GM23338 (cell line): ENCODE data around the gene DIDO1. TPM values are rescaled to one million over a fixed set of nuclear protein-coding genes. Genes with fewer than 3 reads are reported as not detected.
A peak's percentile ranks its signal among the peaks of the same experiment; 100 is the strongest.
"Not testable (repeated sequence)": the region's sequence is repeated elsewhere in the genome, so short reads cannot be mapped to it uniquely, and the experiment has no call there.

Experiments
- ATAC-seq: fragments of 200-7000 bp; cut with Tn5 transposase; 3 replicates; pipeline ENCODE4 v1.9.1; 2020
- DNase-seq: peaks from one replicate; pipeline ENCODE4 v3.0.0-alpha.2; 2015; ENCODE audit warnings: low spot score
- H2AFZ ChIP-seq: fragments of 200-600 bp; sonication (generic); 2 replicates; pipeline ENCODE4 v1.8.0; 2016; ENCODE audit warnings: antibody characterized with exemption, mild to moderate bottlenecking, moderate library complexity
- H3F3A ChIP-seq: fragments of 200-600 bp; sonication (generic); replicated peaks from 2 replicates; pipeline ENCODE4 v1.8.0; 2017; ENCODE audit warnings: antibody characterized with exemption, mixed run types, low read depth
- H3K27ac ChIP-seq: fragments of 200-600 bp; sonication (generic); 2 replicates; pipeline ENCODE4 v1.6.1; 2016; ENCODE audit warnings: low read depth
- H3K27me3 ChIP-seq: fragments of 200-600 bp; sonication (generic); 2 replicates; pipeline ENCODE4 v1.8.0; 2016; ENCODE audit warnings: mild to moderate bottlenecking, mixed run types, moderate library complexity; ENCODE audit not compliant: insufficient read depth
- H3K36me3 ChIP-seq: fragments of 200-600 bp; sonication (generic); 2 replicates; pipeline ENCODE4 v1.8.0; 2016; ENCODE audit warnings: mild to moderate bottlenecking; ENCODE audit not compliant: insufficient read depth
- H3K4me1 ChIP-seq: fragments of 200-600 bp; sonication (generic); 2 replicates; pipeline ENCODE4 v1.8.0; 2016; ENCODE audit warnings: mild to moderate bottlenecking, moderate library complexity; ENCODE audit not compliant: insufficient read depth
- H3K4me2 ChIP-seq: fragments of 200-600 bp; sonication (generic); 2 replicates; pipeline ENCODE4 v1.7.1; 2017; ENCODE audit warnings: mixed run types
- H3K4me3 ChIP-seq: fragments of 200-600 bp; sonication (generic); 2 replicates; pipeline ENCODE4 v1.6.1; 2016; ENCODE audit warnings: mixed run types
- H3K79me2 ChIP-seq: fragments of 200-600 bp; sonication (generic); replicated peaks from 2 replicates; pipeline ENCODE4 v1.8.0; 2017; ENCODE audit warnings: mild to moderate bottlenecking; ENCODE audit not compliant: insufficient read depth
- H3K9me2 ChIP-seq: fragments of 200-600 bp; sonication (generic); 2 replicates; pipeline ENCODE4 v1.8.0; 2017; ENCODE audit not compliant: insufficient read depth
- H4K20me1 ChIP-seq: fragments of 200-600 bp; sonication (generic); replicated peaks from 2 replicates; pipeline ENCODE4 v1.8.0; 2017; ENCODE audit warnings: mild to moderate bottlenecking; ENCODE audit not compliant: insufficient read depth
- H3K27ac Mint-ChIP-seq: 2 replicates; pipeline ENCODE4 v1.8.0; 2020; ENCODE audit warnings: inconsistent platforms, mild to moderate bottlenecking, moderate library complexity, mixed read lengths
- H3K27me3 Mint-ChIP-seq: 3 replicates; pipeline ENCODE4 v1.8.0; 2022; ENCODE audit warnings: low read depth, mild to moderate bottlenecking, moderate library complexity, mixed read lengths, inconsistent platforms; ENCODE audit not compliant: insufficient read depth, poor library complexity
- H3K36me3 Mint-ChIP-seq: 3 replicates; pipeline ENCODE4 v1.8.0; 2021; ENCODE audit warnings: low read depth, mild to moderate bottlenecking, inconsistent platforms, moderate library complexity, mixed read lengths
- H3K4me1 Mint-ChIP-seq: 3 replicates; pipeline ENCODE4 v1.8.0; 2020; ENCODE audit warnings: mild to moderate bottlenecking, inconsistent platforms, mixed read lengths
- H3K4me3 Mint-ChIP-seq: 3 replicates; pipeline ENCODE4 v1.8.0; 2021; ENCODE audit warnings: moderate library complexity, mild to moderate bottlenecking, inconsistent platforms, mixed read lengths
- H3K9me3 Mint-ChIP-seq: 3 replicates; pipeline ENCODE4 v1.8.0; 2020; ENCODE audit warnings: moderate library complexity, mild to moderate bottlenecking, inconsistent platforms, mixed read lengths
- CREB1 ChIP-seq: fragments of 250-450 bp; sonication (Bioruptor Pico); IDR thresholded peaks from 2 replicates; pipeline ENCODE4 v1.5.0; 2020; ENCODE audit warnings: low read depth, mild to moderate bottlenecking, moderate library complexity
- CTCF ChIP-seq, 2 experiments: fragments of 200-600 bp in 1 of 2; sonication (generic) in 1 of 2; conservative IDR thresholded peaks; 2 replicates each; pipeline versions ENCODE4 v1.5.1 to v1.6.1; 2016 to 2017; ENCODE audit warnings: antibody characterized with exemption in 2 of 2, low read depth in 2 of 2, mild to moderate bottlenecking in 2 of 2, moderate library complexity in 1 of 2
- EZH2 ChIP-seq: fragments of 200-600 bp; sonication (generic); IDR thresholded peaks from one replicate; pipeline ENCODE4 v1.8.0; 2017; ENCODE audit warnings: antibody characterized with exemption, mild to moderate bottlenecking, low read depth; ENCODE audit not compliant: unreplicated experiment
- EZH2phosphoT487 ChIP-seq: fragments of 200-600 bp; sonication (generic); IDR thresholded peaks from one replicate; pipeline ENCODE4 v1.8.1; 2018; ENCODE audit warnings: antibody characterized with exemption; ENCODE audit not compliant: unreplicated experiment
- JUNB ChIP-seq: IDR thresholded peaks from one replicate; pipeline ENCODE4 v1.6.1; 2016; ENCODE audit warnings: antibody characterized with exemption; ENCODE audit not compliant: unreplicated experiment
- NANOG ChIP-seq: IDR thresholded peaks from 2 replicates; pipeline ENCODE4 v1.6.1; 2016; ENCODE audit warnings: antibody characterized with exemption, borderline replicate concordance
- STAT1 ChIP-seq: IDR thresholded peaks from one replicate; pipeline ENCODE4 v1.6.1; 2016; ENCODE audit warnings: antibody characterized with exemption; ENCODE audit not compliant: unreplicated experiment
- polyA plus RNA-seq: library from polyadenylated mRNA; unstranded; fragments of >200 nt; fragmentation: Nextera tagmentation; extraction: Ambion mirVana; gene quantifications from 2 replicates; pipeline ENCODE4 v1.2.1, GENCODE V29; 2016
- total RNA-seq: library from RNA; depleted of rRNA; stranded (reverse); fragments of >200 nt; shearing (Covaris generic); gene quantifications from 2 replicates; pipeline ENCODE4 v1.2.3, GENCODE V29; 2014

The DIDO1 gene
- total and polyA plus RNA-seq, 2 experiments from 2014 or later = 72.4 to 162 TPM

GRCh38 chr20:62961799-62962198, 35.5 kb upstream of the DIDO1 start:
- ATAC-seq (no peak), DNase-seq (no peak)
- Histone ChIP-seq H3K27me3 (no peaks in the 10 kb centered on the region), H3K79me2 (no peaks in the 10 kb centered on the region), H3K36me3 (no peaks in the 10 kb centered on the region), H3K4me2 (no peak overlapping the region), H3K27ac (0 out of 2 replicates have a peak overlapping the region, but pooled peaks have one; percentile 66), H3K4me3 (no peak overlapping the region), H4K20me1 (no peaks in the 10 kb centered on the region), H3K9me2 (no peaks in the 10 kb centered on the region), H3F3A (no peaks in the 10 kb centered on the region; the same call in 1 of the 2 replicates), H2AFZ (no peak overlapping the region), H3K4me1 (no peaks in the 10 kb centered on the region)
- TF ChIP-seq NANOG = no peak
- TF ChIP-seq EZH2phosphoT487 = no peak
- no peak for TF ChIP-seq STAT1
- TF ChIP-seq JUNB = no peak
- TF ChIP-seq EZH2 = no peak
- TF ChIP-seq CREB1 (CRISPR knock-in tag) = no peak
- peaks cover 4% of the 10 kb centered on the region; the same call in 2 of the 3 replicates for H3K4me1 Mint-ChIP-seq
- H3K36me3 Mint-ChIP-seq = peaks cover 8% of the 10 kb centered on the region; the same call in 2 of the 3 replicates
- peak overlapping the region; percentile 59; the same call in 1 of the 2 replicates for H3K27ac Mint-ChIP-seq
- peaks cover 4% of the 10 kb centered on the region for H3K27me3 Mint-ChIP-seq
- H3K4me3 Mint-ChIP-seq = no peak overlapping the region
- no peaks in the 10 kb centered on the region for H3K9me3 Mint-ChIP-seq

DNA sequence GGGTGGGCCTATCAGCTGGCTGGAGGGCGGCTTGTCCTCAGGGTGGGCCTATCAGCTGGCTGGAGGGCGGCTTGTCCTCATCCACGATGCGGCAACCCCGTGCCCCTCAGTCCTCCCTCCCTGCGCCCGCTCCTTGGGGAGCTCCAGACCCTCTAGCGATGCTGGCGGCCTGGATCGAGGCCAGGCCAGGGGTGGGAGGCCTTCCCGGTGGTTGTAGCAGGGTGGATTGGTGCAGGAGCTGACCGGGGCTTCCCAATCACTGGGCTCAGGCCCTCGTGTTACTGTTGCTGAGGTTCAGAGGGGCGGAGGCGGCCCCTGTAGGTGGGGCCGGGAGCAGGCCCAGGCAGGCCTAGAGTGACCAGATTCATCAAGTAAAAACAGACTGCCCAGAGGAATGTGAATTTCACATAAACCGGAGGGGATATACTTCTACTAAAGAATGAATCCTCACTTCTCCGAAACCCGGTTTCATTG, 35.0 kb upstream of the DIDO1 start:
- no peak for DNase-seq
- H3K4me1 ChIP-seq = no peaks in the 10 kb centered on the region

GRCh38 chr20:62960446-62961309, 34.4 kb upstream of the DIDO1 start:
- ATAC-seq = peak; percentile 52
- H3K4me1 Mint-ChIP-seq, H3K4me2 ChIP-seq, H3K27ac ChIP-seq, H4K20me1 ChIP-seq, H3K36me3 Mint-ChIP-seq, H3K9me2 ChIP-seq, H2AFZ ChIP-seq, H3K4me3 ChIP-seq, H3K4me1 ChIP-seq, H3K36me3 ChIP-seq, H3K9me3 Mint-ChIP-seq, H3K27me3 Mint-ChIP-seq, H3F3A ChIP-seq, DNase-seq, H3K79me2 ChIP-seq, H3K27me3 ChIP-seq: not testable (repeated sequence)
- H3K4me3 Mint-ChIP-seq = 0 out of 3 replicates have a peak overlapping the region, but pooled peaks have one; percentile 24
- peak overlapping the region; percentile 89 for H3K27ac Mint-ChIP-seq

More for the DNA sequence above, 35.0 kb upstream of the DIDO1 start:
- Mint-ChIP-seq H3K4me1 (peaks cover 4% of the 10 kb centered on the region; the same call in 2 of the 3 replicates), H3K36me3 (peaks cover 8% of the 10 kb centered on the region; the same call in 2 of the 3 replicates), H3K9me3 (no peaks in the 10 kb centered on the region), H3K27ac (no peak overlapping the region; the same call in 1 of the 2 replicates), H3K4me3 (peak overlapping the region; percentile 42; the same call in 1 of the 3 replicates), H3K27me3 (peaks cover 4% of the 10 kb centered on the region)
- no peaks in the 10 kb centered on the region for H4K20me1 ChIP-seq
- no peak overlapping the region for H3K4me2 ChIP-seq
- H3K9me2 ChIP-seq = no peaks in the 10 kb centered on the region
- no peaks in the 10 kb centered on the region; the same call in 1 of the 2 replicates for H3F3A ChIP-seq
- no peak overlapping the region for H2AFZ ChIP-seq
- no peaks in the 10 kb centered on the region for H3K27me3 ChIP-seq
- peak; percentile 68 for ATAC-seq
- H3K27ac ChIP-seq = 0 out of 2 replicates have a peak overlapping the region, but pooled peaks have one; percentile 66
- TF ChIP-seq JUNB (no peak), CTCF (conservative IDR thresholded peaks at IDR 0.05; ENCODE audit: low read depth in 2 of 2) (peak; percentile 17 to 46; a peak in 3 of 4 replicates)
- H3K79me2 ChIP-seq = no peaks in the 10 kb centered on the region; the same call in 1 of the 2 replicates
- H3K36me3 ChIP-seq = no peaks in the 10 kb centered on the region
- no peak overlapping the region for H3K4me3 ChIP-seq
